HepG2 (cell line): ENCODE data around the gene ITPK1. TPM values are rescaled to one million over a fixed set of nuclear protein-coding genes. Genes with fewer than 3 reads are reported as not detected.

Experiments
- ARID5B ChIP-seq: IDR thresholded peaks from 2 replicates; pipeline ENCODE4 v1.4.0; 2020; ENCODE audit warnings: mild to moderate bottlenecking, missing genetic modification reagents
- ASH2L ChIP-seq: fragments of 300-600, 200-600 bp; sonication (generic); IDR thresholded peaks from 2 replicates; pipeline ENCODE4 v1.7.0; 2017; ENCODE audit warnings: low read depth, mild to moderate bottlenecking, moderate library complexity, mixed read lengths, low read length; ENCODE audit not compliant: insufficient read length
- FOSL1 ChIP-seq: sonication (generic); formaldehyde crosslinking; IDR thresholded peaks from 2 replicates; pipeline ENCODE4 v1.9.0; 2021; ENCODE audit warnings: missing genetic modification reagents, borderline replicate concordance
- FOSL2 ChIP-seq: sonication (generic); formaldehyde crosslinking; IDR thresholded peaks from 2 replicates; pipeline ENCODE4 v1.4.0; 2020; ENCODE audit warnings: missing genetic modification reagents
- FOXA3 ChIP-seq: IDR thresholded peaks from 2 replicates; pipeline ENCODE4 v1.6.1; 2016; ENCODE audit warnings: missing genetic modification reagents, missing compliant biosample characterization
- HNF4A ChIP-seq: sonication (generic); formaldehyde crosslinking; IDR thresholded peaks from 2 replicates; pipeline ENCODE4 v1.4.0; 2020; ENCODE audit warnings: missing genetic modification reagents
- IRF2 ChIP-seq: IDR thresholded peaks from 2 replicates; pipeline ENCODE4 v1.6.1; 2018; ENCODE audit warnings: missing genetic modification reagents, missing compliant biosample characterization
- SALL1 ChIP-seq: sonication (generic); formaldehyde crosslinking; IDR thresholded peaks from 2 replicates; pipeline ENCODE4 v1.8.0; 2022; ENCODE audit warnings: mild to moderate bottlenecking, missing genetic modification reagents
- SOX13 ChIP-seq, 3 experiments: fragments of 450-650 bp in 1 of 3; sonication (generic) in 1 of 3; formaldehyde crosslinking in 1 of 3; IDR thresholded peaks in 2 of 3; conservative IDR thresholded peaks in 1 of 3; 2 replicates each; pipeline versions ENCODE4 v1.5.0 to v1.6.1; 2016 to 2020; ENCODE audit warnings: antibody characterized with exemption in 1 of 3, mild to moderate bottlenecking in 1 of 3, missing compliant biosample characterization in 1 of 3, missing genetic modification reagents in 1 of 3, moderate library complexity in 1 of 3
- TAF15 ChIP-seq: fragments of 200-400 bp; formaldehyde crosslinking; IDR thresholded peaks from one replicate; pipeline ENCODE4 v1.6.1; 2018; ENCODE audit warnings: mild to moderate bottlenecking, low read depth, low read length; ENCODE audit not compliant: poor library complexity, severe bottlenecking
- THRA ChIP-seq: sonication (generic); formaldehyde crosslinking; IDR thresholded peaks from 2 replicates; pipeline ENCODE4 v1.4.0; 2020; ENCODE audit warnings: missing genetic modification reagents, borderline replicate concordance
- TP53 ChIP-seq: sonication (generic); formaldehyde crosslinking; conservative IDR thresholded peaks from 2 replicates; pipeline ENCODE4 v1.4.0; 2020; ENCODE audit warnings: missing genetic modification reagents
- ZNF263 ChIP-seq: sonication (generic); formaldehyde crosslinking; IDR thresholded peaks from 2 replicates; pipeline ENCODE4 v1.4.0; 2020; ENCODE audit warnings: missing genetic modification reagents
- ZNF629 ChIP-seq: sonication (generic); formaldehyde crosslinking; conservative IDR thresholded peaks from 2 replicates; pipeline ENCODE4 v1.5.0; 2020; ENCODE audit warnings: missing genetic modification reagents
- polyA plus RNA-seq, 8 experiments: library from polyadenylated mRNA; depleted of rRNA in 3 of 8; stranded (reverse) in 7 of 8; unstranded in 1 of 8; fragments of >200 nt; fragmentation: Illumina TruSeq in 4 of 8; extraction: Trizol in 4 of 8; gene quantifications; 2 replicates each; pipeline versions ENCODE4 v1.2.1 to v1.2.3, GENCODE V29; 2011 to 2016; ENCODE audit warnings: low read depth in 4 of 8, missing spikeins in 1 of 8, mixed read lengths in 1 of 8; ENCODE audit not compliant: insufficient read depth in 1 of 8
- total RNA-seq, 5 experiments: library from RNA; depleted of rRNA; stranded (reverse); fragments of >200 nt; fragmentation: Illumina TruSeq; extraction: Trizol; gene quantifications; 2 replicates each; pipeline ENCODE4 v1.2.3, GENCODE V29; 2016; ENCODE audit warnings: low read depth in 1 of 5
- TF ChIP-seq, protein P1 (sequence below): IDR thresholded peaks from 2 replicates; pipeline ENCODE4 v1.6.1; 2016; ENCODE audit warnings: mild to moderate bottlenecking
- TF ChIP-seq, protein P2 (sequence below): IDR thresholded peaks from 2 replicates; pipeline ENCODE4 v1.6.1; 2012; ENCODE audit warnings: inconsistent platforms
- TF ChIP-seq, protein P3 (sequence below): sonication (generic); formaldehyde crosslinking; IDR thresholded peaks from 2 replicates; pipeline ENCODE4 v1.9.0; 2021; ENCODE audit warnings: missing genetic modification reagents, borderline replicate concordance

ITPK1 gene
- total and polyA plus RNA-seq, 2 of the 13 experiments (the other 11 are each of a cell fraction or from before 2014, with no cell fraction given), result 20.5 to 47.5 TPM

- TF ChIP-seq ARID5B (peak; percentile 58), TAF15 (no peak), THRA (CRISPR knock-in tag) (no peak), HNF4A (peak; percentile 60), TP53 (CRISPR knock-in tag) (no peak), FOSL2 (CRISPR knock-in tag) (peak; percentile 80), ZNF263 (peak; percentile 83), FOXA3 (CRISPR knock-in tag) (peak; percentile 21; the same call in 1 of the 2 replicates), SALL1 (peak; percentile 53; the same call in 1 of the 2 replicates), IRF2 (0 out of 2 replicates have a peak, but pooled peaks have one; percentile 18), SOX13 (IDR thresholded peaks at IDR 0.05) (no peak), SOX13 (CRISPR knock-in tag; conservative IDR thresholded peaks at IDR 0.05 in 1 of 2, IDR thresholded peaks at IDR 0.05 in 1 of 2) (peak in 1 of 2 experiments; percentile 28; a peak in 1 of 4 replicates), FOSL1 (CRISPR knock-in tag) (peak; percentile 35; the same call in 1 of the 2 replicates), ZNF629 (CRISPR knock-in tag) (peak; percentile 51; the same call in 1 of the 2 replicates), ASH2L (peak; percentile 32)
- TF ChIP-seq, protein P1, sequence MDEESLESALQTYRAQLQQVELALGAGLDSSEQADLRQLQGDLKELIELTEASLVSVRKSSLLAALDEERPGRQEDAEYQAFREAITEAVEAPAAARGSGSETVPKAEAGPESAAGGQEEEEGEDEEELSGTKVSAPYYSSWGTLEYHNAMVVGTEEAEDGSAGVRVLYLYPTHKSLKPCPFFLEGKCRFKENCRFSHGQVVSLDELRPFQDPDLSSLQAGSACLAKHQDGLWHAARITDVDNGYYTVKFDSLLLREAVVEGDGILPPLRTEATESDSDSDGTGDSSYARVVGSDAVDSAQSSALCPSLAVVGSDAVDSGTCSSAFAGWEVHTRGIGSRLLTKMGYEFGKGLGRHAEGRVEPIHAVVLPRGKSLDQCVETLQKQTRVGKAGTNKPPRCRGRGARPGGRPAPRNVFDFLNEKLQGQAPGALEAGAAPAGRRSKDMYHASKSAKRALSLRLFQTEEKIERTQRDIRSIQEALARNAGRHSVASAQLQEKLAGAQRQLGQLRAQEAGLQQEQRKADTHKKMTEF (CRISPR knock-in tag), result 0 out of 2 replicates have a peak, but pooled peaks have one; percentile 27
- TF ChIP-seq, protein P2, sequence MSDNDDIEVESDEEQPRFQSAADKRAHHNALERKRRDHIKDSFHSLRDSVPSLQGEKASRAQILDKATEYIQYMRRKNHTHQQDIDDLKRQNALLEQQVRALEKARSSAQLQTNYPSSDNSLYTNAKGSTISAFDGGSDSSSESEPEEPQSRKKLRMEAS, result peak; percentile 66; the same call in 1 of the 2 replicates
- TF ChIP-seq, protein P3, sequence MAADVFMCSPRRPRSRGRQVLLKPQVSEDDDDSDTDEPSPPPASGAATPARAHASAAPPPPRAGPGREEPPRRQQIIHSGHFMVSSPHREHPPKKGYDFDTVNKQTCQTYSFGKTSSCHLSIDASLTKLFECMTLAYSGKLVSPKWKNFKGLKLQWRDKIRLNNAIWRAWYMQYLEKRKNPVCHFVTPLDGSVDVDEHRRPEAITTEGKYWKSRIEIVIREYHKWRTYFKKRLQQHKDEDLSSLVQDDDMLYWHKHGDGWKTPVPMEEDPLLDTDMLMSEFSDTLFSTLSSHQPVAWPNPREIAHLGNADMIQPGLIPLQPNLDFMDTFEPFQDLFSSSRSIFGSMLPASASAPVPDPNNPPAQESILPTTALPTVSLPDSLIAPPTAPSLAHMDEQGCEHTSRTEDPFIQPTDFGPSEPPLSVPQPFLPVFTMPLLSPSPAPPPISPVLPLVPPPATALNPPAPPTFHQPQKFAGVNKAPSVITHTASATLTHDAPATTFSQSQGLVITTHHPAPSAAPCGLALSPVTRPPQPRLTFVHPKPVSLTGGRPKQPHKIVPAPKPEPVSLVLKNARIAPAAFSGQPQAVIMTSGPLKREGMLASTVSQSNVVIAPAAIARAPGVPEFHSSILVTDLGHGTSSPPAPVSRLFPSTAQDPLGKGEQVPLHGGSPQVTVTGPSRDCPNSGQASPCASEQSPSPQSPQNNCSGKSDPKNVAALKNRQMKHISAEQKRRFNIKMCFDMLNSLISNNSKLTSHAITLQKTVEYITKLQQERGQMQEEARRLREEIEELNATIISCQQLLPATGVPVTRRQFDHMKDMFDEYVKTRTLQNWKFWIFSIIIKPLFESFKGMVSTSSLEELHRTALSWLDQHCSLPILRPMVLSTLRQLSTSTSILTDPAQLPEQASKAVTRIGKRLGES, result no peak
These were observed 58.7 kb downstream of the ITPK1 start (continued) for GRCh38 chr14:93056840-93057585.
